HL-60/S4 (cell line): ENCODE measurements around the gene WDR48.
"Not testable (repeated sequence)": the region's sequence is repeated elsewhere in the genome, so short reads cannot be mapped to it uniquely, and the experiment has no call there.

Experiments used
- in situ Hi-C: fragments of 300-500 bp; cut with MboI; formaldehyde crosslinking; loops from 2 replicates; pipeline ENCODE4 v1.14.3; 2022; ENCODE audit warnings: low sequenced_read_pairs

The WDR48 gene

GRCh38 chr3:39051649-39052561, at the start of gene WDR48, which contains the start of gene SCN11A:
WDR48 (plus strand) TSS chr3:39052016; CDS start chr3:39052026, 10 bp downstream.
SCN11A (minus strand) TSS chr3:39051944; CDS start chr3:38950362, 101,582 bp downstream.
- in situ Hi-C loops, result no loop called here

GRCh38 chr3:39005295-39005694, 46.5 kb upstream of the WDR48 start:
- in situ Hi-C loops, result loop anchor here (25.0 kb wide), 1 partner anchor 268 kb away; no protein-coding TSS in a partner anchor

- in situ Hi-C loops, result loop anchor here (25.0 kb wide), 1 partner anchor 274 kb away; no protein-coding TSS in a partner anchor
Observed at GRCh38 chr3:39011191-39011736, 40.6 kb upstream of the WDR48 start.

GRCh38 chr3:39013289-39013688, 38.5 kb upstream of the WDR48 start:
- in situ Hi-C loops, result loop anchor here (25.0 kb wide), 1 partner anchor 276 kb away; no protein-coding TSS in a partner anchor

GRCh38 chr3:39013921-39014509, 37.8 kb upstream of the WDR48 start:
- in situ Hi-C loops, result loop anchor here (25.0 kb wide), 1 partner anchor 277 kb away; no protein-coding TSS in a partner anchor

- in situ Hi-C loops, result loop anchor here (25.0 kb wide), 1 partner anchor 278 kb away; no protein-coding TSS in a partner anchor
Observed at GRCh38 chr3:39015418-39015817, 36.4 kb upstream of the WDR48 start.

- in situ Hi-C loops, result loop anchor here (25.0 kb wide), 1 partner anchor 282 kb away; no protein-coding TSS in a partner anchor
Observed at GRCh38 chr3:39019299-39019698, 32.5 kb upstream of the WDR48 start.

GRCh38 chr3:39021029-39021428, 30.8 kb upstream of the WDR48 start:
- in situ Hi-C loops, result loop anchor here (25.0 kb wide), 1 partner anchor 284 kb away; no protein-coding TSS in a partner anchor

GRCh38 chr3:39021465-39022285, 30.1 kb upstream of the WDR48 start:
- in situ Hi-C loops, result loop anchor here (25.0 kb wide), 1 partner anchor 284 kb away; no protein-coding TSS in a partner anchor

GRCh38 chr3:39022286-39022630, 29.6 kb upstream of the WDR48 start:
- in situ Hi-C loops, result loop anchor here (25.0 kb wide), 1 partner anchor 285 kb away; no protein-coding TSS in a partner anchor

- in situ Hi-C loops, result loop anchor here (25.0 kb wide), 1 partner anchor 287 kb away; no protein-coding TSS in a partner anchor
Observed at GRCh38 chr3:39024497-39024896, 27.3 kb upstream of the WDR48 start.

GRCh38 chr3:39025222-39025970, 26.4 kb upstream of the WDR48 start:
- in situ Hi-C loops, result no loop called here

GRCh38 chr3:39028546-39028945, 23.3 kb upstream of the WDR48 start:
- in situ Hi-C loops, result no loop called here

GRCh38 chr3:39029556-39029955, 22.3 kb upstream of the WDR48 start:
- in situ Hi-C loops, result no loop called here

GRCh38 chr3:39038165-39038564, 13.7 kb upstream of the WDR48 start:
- in situ Hi-C loops, result no loop called here

GRCh38 chr3:39050029-39050428, 1.8 kb upstream of the WDR48 start:
- in situ Hi-C loops, result no loop called here

- in situ Hi-C loops, result no loop called here
Observed at GRCh38 chr3:39052583-39052982, 767 bp downstream of the WDR48 start.

- in situ Hi-C loops, result no loop called here
Observed at GRCh38 chr3:39053696-39054095, 1.9 kb downstream of the WDR48 start.

GRCh38 chr3:39056151-39056550, 4.3 kb downstream of the WDR48 start:
- in situ Hi-C loops, result no loop called here

GRCh38 chr3:39061228-39061627, 9.4 kb downstream of the WDR48 start:
- in situ Hi-C loops, result not testable (repeated sequence)
